ENCODE measurements around the gene HJURP.

HJURP gene

DNA sequence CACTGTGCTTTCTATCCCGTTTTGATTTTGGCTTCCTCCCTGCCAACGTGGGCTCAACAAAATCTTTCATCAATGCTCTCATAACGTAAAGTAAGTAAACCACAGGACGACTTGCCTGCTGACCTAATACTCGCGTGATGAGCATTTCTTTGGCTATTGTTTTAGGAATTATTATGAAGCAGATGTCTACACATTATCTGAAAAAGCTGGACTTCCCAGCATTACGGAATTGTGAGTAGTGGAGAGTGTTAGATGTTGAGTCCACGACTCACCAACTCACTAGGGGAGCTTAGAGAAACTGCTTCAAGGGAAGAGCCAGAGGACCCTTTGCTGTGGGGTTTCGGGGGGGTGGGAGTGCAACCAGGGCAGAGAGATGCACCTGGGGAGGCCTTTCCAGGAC is 21.9 kb downstream of the HJURP start:
- Histone ChIP-seq H3K36me3 (ENCODE audit: control insufficient read depth in 5 of 5, insufficient read depth in 5 of 5, low read length in 5 of 5) (no peaks in the 10 kb centered on the region), H3K27ac (ENCODE audit: low read depth, low read length) (no peak overlapping the region), H3K27me3 (ENCODE audit: control insufficient read depth in 5 of 5, insufficient read depth in 4 of 5, low read length in 5 of 5) (peaks cover 0 to 6% (median 0%) of the 10 kb centered on the region in 5 donors), H3K9ac (ENCODE audit: low read length in 5 of 5) (no peak overlapping the region), H3K4me3 (ENCODE audit: low read depth in 1 of 5, low read length in 5 of 5) (no peak overlapping the region), H3K4me1 (ENCODE audit: control insufficient read depth in 5 of 5, insufficient read depth in 5 of 5, low read length in 5 of 5) (peaks cover 0 to 20% (median 17%) of the 10 kb centered on the region in 5 donors), H3K9me3 (ENCODE audit: control insufficient read depth in 5 of 5, low read length in 5 of 5) (no peaks in the 10 kb centered on the region)

DNA sequence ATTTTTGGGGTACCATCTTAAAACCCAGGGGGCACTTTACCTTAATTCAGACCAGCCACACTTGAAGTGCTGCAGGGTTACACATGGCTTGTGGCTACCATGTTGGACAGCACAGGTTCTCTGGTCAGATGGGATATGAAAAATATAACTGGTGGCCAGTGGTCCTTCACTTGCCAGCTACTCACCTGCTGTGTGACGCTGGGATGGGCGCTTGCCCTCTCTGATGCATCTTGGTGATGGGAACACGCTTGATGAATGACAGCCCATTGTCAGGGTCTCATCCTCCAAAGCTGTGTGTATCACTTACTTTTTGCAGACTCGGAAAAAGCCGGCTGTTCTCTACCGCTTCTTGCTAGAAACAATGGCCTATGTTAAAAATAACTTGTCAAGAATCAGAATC is 22.5 kb downstream of the HJURP start:
- Histone ChIP-seq H3K9me3 (ENCODE audit: control insufficient read depth in 5 of 5, low read length in 5 of 5) (no peaks in the 10 kb centered on the region), H3K4me1 (ENCODE audit: control insufficient read depth in 5 of 5, insufficient read depth in 5 of 5, low read length in 5 of 5) (peaks cover 0 to 20% (median 17%) of the 10 kb centered on the region in 5 donors), H3K27me3 (ENCODE audit: control insufficient read depth in 5 of 5, insufficient read depth in 4 of 5, low read length in 5 of 5) (peaks cover 0 to 6% (median 0%) of the 10 kb centered on the region in 5 donors), H3K4me3 (ENCODE audit: low read depth in 1 of 5, low read length in 5 of 5) (no peak overlapping the region), H3K27ac (ENCODE audit: low read depth, low read length) (no peak overlapping the region), H3K36me3 (ENCODE audit: control insufficient read depth in 5 of 5, insufficient read depth in 5 of 5, low read length in 5 of 5) (no peaks in the 10 kb centered on the region), H3K9ac (ENCODE audit: low read length in 5 of 5) (no peak overlapping the region)

DNA sequence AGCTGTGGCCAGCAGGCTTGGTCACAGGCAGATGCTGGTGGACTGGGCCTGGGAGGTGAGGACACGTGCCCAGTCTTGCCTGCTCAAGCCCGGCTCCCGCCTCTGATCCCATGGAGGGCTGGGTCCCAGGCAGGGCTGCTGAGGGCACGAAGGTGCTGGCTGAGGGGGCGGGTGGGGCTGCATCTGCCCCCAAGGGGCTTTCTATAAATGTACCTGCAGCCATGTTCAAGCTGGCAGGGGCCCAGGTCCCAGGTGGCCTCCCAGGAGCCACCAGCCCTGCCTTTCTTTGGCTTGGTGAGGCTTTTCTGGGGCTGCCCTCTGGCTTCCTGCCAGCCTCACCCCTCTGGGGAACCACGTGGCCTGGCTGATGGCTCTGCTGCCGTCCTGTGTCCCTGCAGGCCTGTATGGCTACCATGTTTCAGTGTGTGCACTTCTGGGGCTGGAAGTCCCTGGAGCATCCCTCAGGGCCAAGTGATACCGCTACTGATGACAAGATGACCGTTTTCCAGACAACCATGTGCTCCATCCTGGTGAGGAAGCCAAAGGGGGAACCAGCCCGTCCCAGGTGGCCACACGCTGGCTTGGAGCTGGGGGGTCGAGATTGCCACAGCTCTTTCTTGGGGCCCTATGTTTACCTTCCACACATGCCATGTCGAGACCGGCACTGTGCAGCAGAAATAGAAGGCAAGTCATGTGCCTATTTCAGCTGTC is 23.2 kb downstream of the HJURP start:
- Histone ChIP-seq H3K36me3 (ENCODE audit: control insufficient read depth in 5 of 5, insufficient read depth in 5 of 5, low read length in 5 of 5) (no peaks in the 10 kb centered on the region), H3K27ac (ENCODE audit: low read depth, low read length) (no peak overlapping the region), H3K27me3 (ENCODE audit: control insufficient read depth in 5 of 5, insufficient read depth in 4 of 5, low read length in 5 of 5) (peaks cover 0 to 6% (median 0%) of the 10 kb centered on the region in 5 donors), H3K9ac (ENCODE audit: low read length in 5 of 5) (no peak overlapping the region), H3K4me3 (ENCODE audit: low read depth in 1 of 5, low read length in 5 of 5) (no peak overlapping the region), H3K4me1 (ENCODE audit: control insufficient read depth in 5 of 5, insufficient read depth in 5 of 5, low read length in 5 of 5) (peaks cover 0 to 20% (median 17%) of the 10 kb centered on the region in 5 donors), H3K9me3 (ENCODE audit: control insufficient read depth in 5 of 5, low read length in 5 of 5) (no peaks in the 10 kb centered on the region)

DNA sequence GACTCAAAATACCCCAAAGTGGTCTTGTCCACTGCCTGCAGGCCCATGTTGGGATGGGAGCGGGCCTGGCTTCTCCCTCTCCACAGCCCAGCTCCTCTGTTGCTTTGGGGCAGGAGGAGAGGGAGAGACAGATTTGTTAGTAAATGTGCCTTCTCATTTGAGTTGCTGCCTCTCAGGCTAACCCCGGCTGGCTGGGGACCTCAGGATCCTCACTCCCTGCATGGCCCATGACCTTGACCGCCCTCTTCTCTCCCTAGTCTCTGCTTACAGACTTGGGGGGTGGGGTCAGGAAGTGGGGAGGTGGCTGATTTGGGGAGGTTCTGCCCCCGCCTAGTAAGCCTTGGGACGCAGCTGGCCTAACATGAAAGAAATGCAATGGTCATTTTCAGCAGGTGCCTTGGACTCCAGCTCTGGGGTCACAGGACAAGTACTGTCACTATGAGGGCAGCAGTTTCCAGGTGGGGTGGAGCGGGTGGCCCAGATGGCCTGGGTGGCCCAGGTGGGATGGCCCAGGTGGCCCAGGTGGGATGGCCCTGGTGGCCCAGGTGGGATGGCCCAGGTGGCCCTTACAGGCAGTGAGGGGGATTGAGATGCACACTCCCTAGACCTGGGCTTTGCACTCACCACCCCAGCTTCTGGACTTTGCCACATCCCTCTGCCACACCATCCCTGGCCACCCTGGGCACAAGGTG is 24.1 kb downstream of the HJURP start:
- H3K27me3 ChIP-seq (ENCODE audit: control insufficient read depth in 5 of 5, insufficient read depth in 4 of 5, low read length in 5 of 5): peaks cover 0 to 6% (median 0%) of the 10 kb centered on the region in 5 donors
- no peak overlapping the region for H3K4me3 ChIP-seq (ENCODE audit: low read depth in 1 of 5, low read length in 5 of 5)
- no peak overlapping the region for H3K9ac ChIP-seq (ENCODE audit: low read length in 5 of 5)
- no peaks in the 10 kb centered on the region for H3K36me3 ChIP-seq (ENCODE audit: control insufficient read depth in 5 of 5, insufficient read depth in 5 of 5, low read length in 5 of 5)
- no peaks in the 10 kb centered on the region for H3K9me3 ChIP-seq (ENCODE audit: control insufficient read depth in 5 of 5, low read length in 5 of 5)
- H3K27ac ChIP-seq (ENCODE audit: low read depth, low read length): no peak overlapping the region
- peaks cover 0 to 20% (median 17%) of the 10 kb centered on the region in 5 donors for H3K4me1 ChIP-seq (ENCODE audit: control insufficient read depth in 5 of 5, insufficient read depth in 5 of 5, low read length in 5 of 5)

DNA sequence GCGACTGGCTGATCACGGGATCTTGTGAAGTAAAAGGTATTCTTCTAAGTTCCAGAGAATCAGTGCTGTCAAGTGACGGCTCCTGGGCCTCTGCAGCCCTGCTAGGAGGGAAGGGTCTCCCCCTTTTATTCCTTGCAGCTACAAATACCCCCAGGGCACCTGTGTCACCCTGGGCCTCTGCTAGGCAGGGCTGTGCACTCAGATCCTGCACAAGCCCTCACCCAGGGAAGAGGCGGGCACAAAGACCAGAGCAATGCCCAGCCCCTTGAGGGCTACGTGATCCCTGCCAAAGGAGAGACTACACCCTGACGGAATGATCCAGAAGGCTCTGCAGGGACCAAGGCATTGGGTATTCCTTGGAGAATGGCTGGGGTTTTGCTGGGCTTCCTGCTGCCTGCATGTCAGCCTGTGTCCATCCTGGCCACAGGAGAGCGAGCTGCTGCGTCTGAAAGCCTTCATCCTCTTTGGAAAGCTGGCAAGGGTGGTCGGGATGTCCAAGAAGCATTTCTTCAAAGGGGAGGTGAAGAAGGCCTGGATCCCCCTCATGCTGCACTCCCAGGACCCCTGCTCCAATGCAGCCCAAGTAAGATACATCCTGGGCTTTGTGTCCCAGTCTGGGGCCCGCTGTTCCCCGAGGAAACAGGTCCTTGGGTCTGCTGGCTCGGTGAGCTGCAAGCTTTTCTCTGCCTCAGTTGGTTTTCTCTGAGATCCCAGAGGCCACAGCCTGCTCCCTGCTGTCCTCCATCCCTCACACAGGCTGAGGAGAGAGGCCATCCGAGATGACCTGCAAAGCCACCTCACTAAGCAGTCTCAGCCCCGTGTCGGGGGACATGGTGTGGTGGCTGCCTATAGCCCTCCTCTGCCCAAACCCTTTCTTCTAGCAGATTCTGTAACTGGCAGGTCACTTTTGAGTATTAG is 24.9 kb downstream of the HJURP start:
- Histone ChIP-seq H3K4me1 (ENCODE audit: control insufficient read depth in 5 of 5, insufficient read depth in 5 of 5, low read length in 5 of 5) (peaks cover 0 to 20% (median 17%) of the 10 kb centered on the region in 5 donors), H3K9me3 (ENCODE audit: control insufficient read depth in 5 of 5, low read length in 5 of 5) (no peaks in the 10 kb centered on the region), H3K27ac (ENCODE audit: low read depth, low read length) (no peak overlapping the region), H3K36me3 (ENCODE audit: control insufficient read depth in 5 of 5, insufficient read depth in 5 of 5, low read length in 5 of 5) (no peaks in the 10 kb centered on the region), H3K27me3 (ENCODE audit: control insufficient read depth in 5 of 5, insufficient read depth in 4 of 5, low read length in 5 of 5) (peaks cover 0 to 6% (median 0%) of the 10 kb centered on the region in 5 donors), H3K4me3 (ENCODE audit: low read depth in 1 of 5, low read length in 5 of 5) (no peak overlapping the region), H3K9ac (ENCODE audit: low read length in 5 of 5) (no peak overlapping the region)

DNA sequence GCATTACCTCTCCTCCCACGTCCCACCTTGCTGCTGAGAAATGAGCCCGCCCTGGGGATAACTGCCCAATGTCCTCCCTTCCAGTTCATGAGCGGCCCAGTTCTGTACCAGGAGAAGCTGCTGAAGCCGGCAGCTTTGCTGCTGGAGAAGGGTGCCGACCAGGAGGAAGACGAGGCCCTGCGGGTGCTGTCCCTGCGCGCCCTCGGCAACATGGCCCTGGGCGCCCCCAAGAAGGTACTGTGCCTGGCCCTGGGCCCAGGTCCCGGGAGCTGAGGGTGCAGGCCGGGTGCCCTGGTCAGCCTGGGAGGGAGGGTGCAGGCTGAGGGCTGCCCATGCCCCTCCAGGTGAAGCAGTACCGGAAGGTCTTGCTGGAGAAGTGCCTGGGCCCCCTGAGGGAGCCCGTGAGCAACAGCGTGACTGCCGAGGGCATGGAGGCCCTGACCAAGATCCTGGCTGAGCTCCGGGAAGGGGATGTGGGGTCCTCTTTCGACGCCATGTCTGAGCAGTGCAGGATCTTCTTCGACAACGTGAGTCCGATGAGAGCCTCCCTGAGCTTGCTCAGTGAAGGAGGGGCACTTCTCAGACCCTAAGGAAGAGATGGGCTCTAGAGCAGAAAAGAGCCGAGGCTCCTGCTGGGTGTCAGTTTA is 25.7 kb downstream of the HJURP start:
- Histone ChIP-seq H3K9me3 (ENCODE audit: control insufficient read depth in 5 of 5, low read length in 5 of 5) (no peaks in the 10 kb centered on the region), H3K4me3 (ENCODE audit: low read depth in 1 of 5, low read length in 5 of 5) (no peak overlapping the region), H3K27me3 (ENCODE audit: control insufficient read depth in 5 of 5, insufficient read depth in 4 of 5, low read length in 5 of 5) (peaks cover 0 to 6% (median 0%) of the 10 kb centered on the region in 5 donors), H3K27ac (ENCODE audit: low read depth, low read length) (no peak overlapping the region), H3K9ac (ENCODE audit: low read length in 5 of 5) (no peak overlapping the region), H3K36me3 (ENCODE audit: control insufficient read depth in 5 of 5, insufficient read depth in 5 of 5, low read length in 5 of 5) (no peaks in the 10 kb centered on the region), H3K4me1 (ENCODE audit: control insufficient read depth in 5 of 5, insufficient read depth in 5 of 5, low read length in 5 of 5) (peaks cover 0 to 15% (median 14%) of the 10 kb centered on the region in 5 donors)

DNA sequence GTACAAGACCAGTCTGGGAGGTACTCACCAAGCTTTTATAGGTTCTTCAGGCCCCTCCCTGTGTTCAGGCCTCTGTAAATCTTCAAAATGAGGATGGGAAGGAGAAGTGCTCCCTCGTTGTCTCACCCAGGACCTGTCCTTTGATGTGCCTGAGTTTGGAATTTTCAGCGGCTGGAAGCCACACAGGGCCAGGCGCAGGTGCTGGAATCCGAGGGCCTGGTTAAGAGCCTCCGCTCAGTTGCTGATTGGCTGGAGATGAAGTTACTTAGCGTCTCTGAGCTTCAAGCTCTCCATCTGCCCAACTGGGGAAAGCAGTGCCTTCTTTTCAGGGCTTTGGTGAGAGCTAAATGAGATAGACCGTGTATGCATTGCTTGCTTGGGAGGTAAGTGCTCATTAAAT is 30.0 kb downstream of the HJURP start:
- H3K9ac ChIP-seq (ENCODE audit: low read length in 5 of 5): no peak overlapping the region
- peaks cover 0 to 6% (median 0%) of the 10 kb centered on the region in 5 donors for H3K27me3 ChIP-seq (ENCODE audit: control insufficient read depth in 5 of 5, insufficient read depth in 4 of 5, low read length in 5 of 5)
- peaks cover 0 to 13% (median 0%) of the 10 kb centered on the region in 5 donors for H3K4me1 ChIP-seq (ENCODE audit: control insufficient read depth in 5 of 5, insufficient read depth in 5 of 5, low read length in 5 of 5)

DNA sequence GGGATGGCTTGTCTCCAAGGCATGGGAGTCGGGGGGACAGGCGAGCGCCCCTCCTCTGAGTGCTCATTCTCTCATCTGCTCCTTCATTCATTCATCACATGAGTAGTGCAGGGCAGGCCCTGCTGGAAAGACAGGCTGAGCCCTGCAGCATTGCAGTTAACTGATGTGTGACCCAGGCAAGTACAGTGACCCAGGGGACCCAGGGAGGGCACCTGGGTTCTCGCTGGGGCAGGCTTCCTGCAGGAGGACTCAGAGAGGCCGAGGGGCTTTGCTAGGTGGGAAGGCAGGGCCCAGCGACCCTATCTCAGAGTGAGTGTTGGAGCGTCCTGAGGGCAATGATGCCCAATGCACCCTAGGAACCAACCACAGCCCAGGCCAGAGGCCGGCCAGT is 30.6 kb downstream of the HJURP start:
- H3K4me1 ChIP-seq (ENCODE audit: control insufficient read depth in 5 of 5, insufficient read depth in 5 of 5, low read length in 5 of 5): peaks cover 0 to 13% (median 0%) of the 10 kb centered on the region in 5 donors

More for the DNA sequence above, 30.0 kb downstream of the HJURP start:
- Histone ChIP-seq H3K27ac (ENCODE audit: low read depth, low read length) (no peak overlapping the region), H3K9me3 (ENCODE audit: control insufficient read depth in 5 of 5, low read length in 5 of 5) (no peaks in the 10 kb centered on the region), H3K4me3 (ENCODE audit: low read depth in 1 of 5, low read length in 5 of 5) (no peak overlapping the region), H3K36me3 (ENCODE audit: control insufficient read depth in 5 of 5, insufficient read depth in 5 of 5, low read length in 5 of 5) (no peaks in the 10 kb centered on the region)

DNA sequence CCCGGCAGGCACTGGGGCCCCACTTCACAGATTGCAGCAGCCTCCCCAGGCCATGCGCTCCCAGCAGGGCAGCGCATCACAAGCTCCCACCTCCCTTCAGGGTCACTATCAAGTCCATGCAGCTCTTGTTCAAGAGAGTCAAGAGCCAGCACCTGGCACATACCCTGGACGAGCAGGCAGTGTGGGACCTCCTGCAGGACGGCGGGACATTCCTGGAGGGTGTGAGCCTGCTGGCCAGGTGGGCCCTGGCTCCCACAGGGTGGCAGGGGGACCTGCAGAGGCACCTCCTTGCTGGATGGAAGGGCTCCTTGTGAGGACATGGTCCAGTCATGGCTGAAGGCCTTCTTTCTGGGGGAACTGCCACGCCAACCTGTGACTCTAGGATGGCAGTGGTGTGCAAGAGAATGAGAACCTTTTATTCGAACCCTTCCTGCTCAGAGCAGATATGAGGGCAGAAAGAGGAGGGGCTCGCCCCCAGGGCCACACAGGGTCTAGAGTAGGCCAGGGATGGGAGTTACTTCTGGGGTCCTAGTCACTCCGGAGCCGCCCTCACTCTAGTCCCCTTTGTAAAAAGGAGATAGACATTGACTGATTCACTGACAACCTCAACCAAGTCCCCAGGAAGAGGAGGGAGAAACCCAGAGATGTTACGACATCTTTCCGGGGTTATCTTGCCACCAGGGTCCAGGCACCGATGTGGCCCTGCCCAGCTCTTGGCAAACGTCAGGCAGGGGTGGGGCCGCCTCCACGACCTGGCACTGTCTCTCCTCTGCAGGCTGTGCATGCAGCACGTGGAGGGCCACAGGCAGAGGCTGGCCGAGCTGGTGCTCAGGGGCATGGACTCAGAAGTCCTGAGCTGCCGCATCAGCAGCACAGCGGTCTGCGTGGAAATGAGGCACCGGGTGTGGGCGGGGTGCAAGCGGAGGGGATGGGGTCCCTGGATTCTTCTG is 31.3 kb downstream of the HJURP start:
- Histone ChIP-seq H3K9ac (ENCODE audit: low read length in 5 of 5) (no peak overlapping the region), H3K9me3 (ENCODE audit: control insufficient read depth in 5 of 5, low read length in 5 of 5) (no peaks in the 10 kb centered on the region), H3K27me3 (ENCODE audit: control insufficient read depth in 5 of 5, insufficient read depth in 4 of 5, low read length in 5 of 5) (no peaks in the 10 kb centered on the region), H3K27ac (ENCODE audit: low read depth, low read length) (no peak overlapping the region), H3K36me3 (ENCODE audit: control insufficient read depth in 5 of 5, insufficient read depth in 5 of 5, low read length in 5 of 5) (no peaks in the 10 kb centered on the region), H3K4me1 (ENCODE audit: control insufficient read depth in 5 of 5, insufficient read depth in 5 of 5, low read length in 5 of 5) (peaks cover 0 to 17% (median under 1%) of the 10 kb centered on the region in 5 donors), H3K4me3 (ENCODE audit: low read depth in 1 of 5, low read length in 5 of 5) (no peak overlapping the region)

More for the DNA sequence above, 30.6 kb downstream of the HJURP start:
- Histone ChIP-seq H3K9me3 (ENCODE audit: control insufficient read depth in 5 of 5, low read length in 5 of 5) (no peaks in the 10 kb centered on the region), H3K36me3 (ENCODE audit: control insufficient read depth in 5 of 5, insufficient read depth in 5 of 5, low read length in 5 of 5) (no peaks in the 10 kb centered on the region), H3K27ac (ENCODE audit: low read depth, low read length) (no peak overlapping the region), H3K27me3 (ENCODE audit: control insufficient read depth in 5 of 5, insufficient read depth in 4 of 5, low read length in 5 of 5) (peaks cover 0 to under 1% (median 0%) of the 10 kb centered on the region in 5 donors), H3K4me3 (ENCODE audit: low read depth in 1 of 5, low read length in 5 of 5) (no peak overlapping the region), H3K9ac (ENCODE audit: low read length in 5 of 5) (no peak overlapping the region)
